ENCODE data around the gene SNX4. TPM values are rescaled to one million over a fixed set of nuclear protein-coding genes. Genes with fewer than 3 reads are reported as not detected.

Gene SNX4
- total RNA-seq, 4 donors from 2014 or later, result 44.2 to 66.1 (median 58.0) TPM

DNA sequence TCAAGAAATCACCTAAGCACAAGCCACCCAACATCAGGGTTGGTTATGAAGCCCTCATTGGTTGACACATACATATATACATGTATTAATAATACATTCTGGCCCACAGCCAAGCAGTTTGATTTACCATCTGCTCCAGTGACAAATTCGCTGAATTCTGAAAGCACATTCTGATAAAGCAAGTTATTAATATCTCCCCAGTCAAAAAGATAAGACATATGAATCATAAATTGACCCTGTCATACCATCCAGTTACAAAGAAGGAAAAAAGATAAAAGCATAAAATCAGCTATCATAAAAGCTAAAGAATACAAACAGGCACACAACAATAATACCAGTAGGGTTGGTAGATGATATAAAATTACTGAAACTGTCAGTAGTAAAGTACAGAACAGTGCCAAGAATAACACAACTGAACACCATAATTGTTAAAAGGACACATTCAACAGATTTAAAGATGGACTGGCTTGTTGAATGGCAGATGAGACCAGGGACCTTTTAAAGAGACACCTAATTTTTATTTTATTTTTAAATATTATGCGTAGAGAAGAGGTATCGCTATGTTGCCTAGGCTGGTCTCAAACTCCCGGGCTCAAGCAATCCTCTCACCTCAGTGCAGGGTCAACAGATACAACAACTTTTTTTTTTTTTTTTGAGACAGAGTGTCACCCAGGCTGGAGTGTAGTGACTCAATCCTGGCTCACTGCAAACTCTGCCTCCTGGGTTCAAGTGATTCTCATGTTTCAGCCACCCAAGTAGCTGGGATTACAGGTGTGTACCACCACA is 7.7 kb downstream of the SNX4 start:
- TF ChIP-seq, protein P1, sequence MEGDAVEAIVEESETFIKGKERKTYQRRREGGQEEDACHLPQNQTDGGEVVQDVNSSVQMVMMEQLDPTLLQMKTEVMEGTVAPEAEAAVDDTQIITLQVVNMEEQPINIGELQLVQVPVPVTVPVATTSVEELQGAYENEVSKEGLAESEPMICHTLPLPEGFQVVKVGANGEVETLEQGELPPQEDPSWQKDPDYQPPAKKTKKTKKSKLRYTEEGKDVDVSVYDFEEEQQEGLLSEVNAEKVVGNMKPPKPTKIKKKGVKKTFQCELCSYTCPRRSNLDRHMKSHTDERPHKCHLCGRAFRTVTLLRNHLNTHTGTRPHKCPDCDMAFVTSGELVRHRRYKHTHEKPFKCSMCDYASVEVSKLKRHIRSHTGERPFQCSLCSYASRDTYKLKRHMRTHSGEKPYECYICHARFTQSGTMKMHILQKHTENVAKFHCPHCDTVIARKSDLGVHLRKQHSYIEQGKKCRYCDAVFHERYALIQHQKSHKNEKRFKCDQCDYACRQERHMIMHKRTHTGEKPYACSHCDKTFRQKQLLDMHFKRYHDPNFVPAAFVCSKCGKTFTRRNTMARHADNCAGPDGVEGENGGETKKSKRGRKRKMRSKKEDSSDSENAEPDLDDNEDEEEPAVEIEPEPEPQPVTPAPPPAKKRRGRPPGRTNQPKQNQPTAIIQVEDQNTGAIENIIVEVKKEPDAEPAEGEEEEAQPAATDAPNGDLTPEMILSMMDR (IDR thresholded peaks at IDR 0.05; ENCODE audit: low read depth), result no peak

DNA sequence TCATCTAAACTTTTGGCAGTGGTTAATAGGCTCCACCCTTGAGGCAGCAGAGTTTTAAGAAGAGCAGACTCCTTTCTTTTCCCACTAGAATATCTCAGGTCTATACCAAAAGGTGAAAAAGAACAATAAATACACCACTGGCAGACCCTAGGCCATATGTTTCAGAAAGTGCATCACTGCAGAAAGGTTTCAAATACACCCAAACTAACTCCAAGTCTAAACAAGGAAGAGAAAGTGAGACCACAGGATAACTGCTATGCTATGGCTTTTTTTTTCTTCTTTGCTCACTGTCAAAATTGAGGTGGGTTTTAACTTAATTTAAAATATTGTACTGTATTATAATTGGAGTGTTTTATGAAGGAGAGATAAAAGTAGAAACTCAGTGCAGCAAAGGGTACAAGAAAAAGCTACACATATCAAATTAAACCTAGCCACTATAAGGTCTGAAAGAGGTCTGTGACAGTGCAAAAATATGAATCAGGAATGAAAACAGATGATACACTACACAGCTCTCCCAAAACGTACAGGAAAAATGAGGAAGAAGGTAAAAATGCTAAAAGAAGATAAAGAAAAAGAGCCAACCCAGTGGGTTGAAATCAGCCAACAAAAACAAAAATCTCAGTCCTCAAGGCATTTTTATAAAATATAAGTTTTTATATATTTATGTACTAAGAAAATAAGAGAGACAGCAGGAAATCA is 8.4 kb downstream of the SNX4 start:
- TF ChIP-seq, protein P1 (IDR thresholded peaks at IDR 0.05; ENCODE audit: low read depth), result no peak

DNA sequence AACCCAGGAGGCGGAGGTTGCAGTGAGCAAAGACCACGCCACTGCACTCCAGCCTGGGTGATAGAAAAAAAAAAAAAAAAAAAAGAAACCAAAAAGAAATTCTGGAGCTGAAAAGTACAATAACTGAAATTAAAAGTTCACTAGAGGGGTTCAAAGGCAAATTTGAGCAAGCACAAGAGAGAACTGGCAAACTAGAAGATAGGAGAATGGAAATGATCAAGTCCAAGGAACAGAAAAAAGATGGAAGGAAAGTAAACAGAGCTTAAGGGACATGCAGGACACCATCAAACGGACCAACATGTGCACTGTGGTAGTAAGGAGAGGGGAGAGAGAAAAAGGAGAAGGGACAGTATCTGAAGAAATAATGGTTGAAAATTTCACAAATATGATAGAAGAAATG is 12.9 kb downstream of the SNX4 start:
- TF ChIP-seq, protein P1 (IDR thresholded peaks at IDR 0.05; ENCODE audit: low read depth), result no peak

DNA sequence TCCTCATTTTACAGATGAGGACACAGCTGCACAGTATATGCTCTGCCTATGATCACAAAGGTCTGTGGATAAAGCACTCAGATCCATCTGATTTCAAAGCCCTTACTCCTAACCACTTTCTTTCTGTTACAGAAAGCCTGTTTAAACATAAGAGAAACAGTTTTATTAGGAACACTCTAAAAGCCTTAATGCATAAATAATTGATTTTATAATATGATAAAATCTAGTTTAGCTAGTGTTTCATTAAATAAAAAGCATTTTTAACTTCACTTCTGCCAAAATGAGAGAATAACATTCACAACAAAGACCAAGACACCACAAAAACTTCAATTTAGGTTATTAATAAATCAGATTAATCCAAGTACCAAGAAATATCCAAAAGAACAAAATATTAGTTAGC is 21.4 kb downstream of the SNX4 start:
- TF ChIP-seq, protein P1 (IDR thresholded peaks at IDR 0.05; ENCODE audit: low read depth), result no peak

DNA sequence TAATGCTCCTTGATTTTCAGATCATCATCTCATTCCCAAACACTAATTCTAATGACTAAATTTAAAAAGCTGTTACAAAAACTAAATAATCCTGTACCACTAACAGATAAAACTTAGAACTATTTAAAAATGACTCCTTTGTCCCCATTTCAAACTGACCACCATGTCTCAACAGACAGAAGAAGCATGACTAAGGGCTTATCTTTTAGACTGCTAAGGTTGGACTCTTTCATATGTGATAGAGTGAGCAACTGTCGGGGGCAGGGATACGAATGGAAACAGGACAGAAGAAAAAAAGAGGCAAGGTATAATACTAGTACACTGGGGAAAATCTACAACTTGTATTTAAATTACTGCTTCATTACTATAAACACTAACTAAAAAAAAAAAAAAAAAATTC is 23.3 kb downstream of the SNX4 start:
- TF ChIP-seq, protein P1 (IDR thresholded peaks at IDR 0.05; ENCODE audit: low read depth), result no peak

DNA sequence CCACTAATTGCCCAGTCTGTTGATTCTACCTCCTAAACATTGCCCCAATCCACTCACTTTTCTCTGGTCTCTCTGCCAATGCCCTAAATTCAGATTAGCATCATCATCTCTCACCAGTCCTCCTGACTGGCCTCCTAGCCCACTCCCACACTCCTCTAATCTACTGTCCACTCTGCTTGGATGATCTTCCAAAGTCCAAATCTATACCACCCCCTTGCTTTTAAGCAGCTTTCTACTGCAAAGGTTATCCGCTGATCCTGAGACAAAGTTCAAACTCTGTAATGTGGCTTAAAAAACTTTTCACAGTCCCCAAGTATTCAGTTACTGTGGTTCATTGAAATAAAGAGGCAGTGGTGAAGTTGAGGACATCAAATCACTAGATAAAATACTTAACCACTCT is 37.6 kb downstream of the SNX4 start:
- TF ChIP-seq, protein P1 (IDR thresholded peaks at IDR 0.05; ENCODE audit: low read depth), result no peak

DNA sequence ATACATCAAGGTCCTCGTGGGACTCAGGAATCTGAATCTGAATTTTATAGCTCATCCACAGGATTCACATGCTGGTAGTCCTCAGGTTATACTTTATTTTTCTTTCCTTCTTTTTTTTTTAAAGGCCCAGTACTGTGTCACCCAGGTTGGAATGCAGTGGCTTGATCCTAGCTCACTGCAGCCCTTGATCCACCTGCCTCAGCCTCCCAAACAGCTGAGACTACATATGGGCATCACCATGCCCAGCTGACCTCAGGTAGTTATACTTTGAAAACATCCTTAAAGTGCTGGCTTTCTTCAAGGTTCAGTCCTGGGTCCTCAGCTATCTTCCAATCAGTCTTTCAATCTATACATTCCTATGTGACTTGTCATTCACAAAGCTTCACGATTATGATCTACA is 38.2 kb downstream of the SNX4 start:
- TF ChIP-seq, protein P1 (IDR thresholded peaks at IDR 0.05; ENCODE audit: low read depth), result no peak
